GM13977 (cell line): ENCODE data around the gene TFF3.

Experiments used
- DNase-seq: peaks from one replicate; pipeline ENCODE4 v3.0.0; 2012; ENCODE audit warnings: low spot score
- CTCF ChIP-seq: IDR thresholded peaks from 2 replicates; pipeline ENCODE4 v1.5.1; 2012; ENCODE audit warnings: mild to moderate bottlenecking, control low read depth; ENCODE audit not compliant: insufficient read depth; ENCODE audit errors: extremely low read depth, missing control alignments
- in situ Hi-C: fragments of 300-500 bp; cut with MboI; formaldehyde crosslinking; loops from one replicate; pipeline ENCODE4 v1.12.0; 2022; ENCODE audit warnings: low sequenced_read_pairs, low pct_unique_long_range_greater_than_20kb, mixed read lengths, inconsistent platforms; ENCODE audit not compliant: unreplicated experiment

Gene TFF3

GRCh38 chr21:42348762-42349161, 33.6 kb upstream of the TFF3 start:
- in situ Hi-C loops = loop anchor here (25.0 kb wide), 1 partner anchor 464 kb away; no protein-coding TSS in a partner anchor
- TF ChIP-seq CTCF = no peak
- DNase-seq = no peak

- in situ Hi-C loops = loop anchor here (25.0 kb wide), 1 partner anchor 465 kb away; no protein-coding TSS in a partner anchor
- TF ChIP-seq CTCF = no peak
- no peak for DNase-seq
Observed at GRCh38 chr21:42347601-42348327, 32.6 kb upstream of the TFF3 start.

- DNase-seq = no peak
- TF ChIP-seq CTCF = no peak
- in situ Hi-C loops = loop anchor here (25.0 kb wide), 1 partner anchor 465 kb away; no protein-coding TSS in a partner anchor
Observed at GRCh38 chr21:42346866-42347600, 31.8 kb upstream of the TFF3 start.

GRCh38 chr21:42346441-42346840, 31.2 kb upstream of the TFF3 start:
- in situ Hi-C loops = loop anchor here (25.0 kb wide), 1 partner anchor 466 kb away; no protein-coding TSS in a partner anchor
- TF ChIP-seq CTCF = no peak
- no peak for DNase-seq

GRCh38 chr21:42344631-42345030, 29.4 kb upstream of the TFF3 start:
- DNase-seq = no peak
- no peak for TF ChIP-seq CTCF
- in situ Hi-C loops = loop anchor here (25.0 kb wide), 1 partner anchor 468 kb away; no protein-coding TSS in a partner anchor

- no peak for TF ChIP-seq CTCF
- in situ Hi-C loops = loop anchor here (25.0 kb wide), 1 partner anchor 468 kb away; no protein-coding TSS in a partner anchor
- DNase-seq = no peak
Observed at GRCh38 chr21:42343963-42344510, 28.8 kb upstream of the TFF3 start.
